HepG2 (cell line): ENCODE results near the gene CDC14B. TPM values are rescaled to one million over a fixed set of nuclear protein-coding genes. Genes with fewer than 3 reads are reported as not detected.
A peak's percentile ranks its signal among the peaks of the same experiment; 100 is the strongest.

Source experiments
- CREBL2 ChIP-seq: sonication (generic); formaldehyde crosslinking; IDR thresholded peaks from 2 replicates; pipeline ENCODE4 v1.8.1; 2023; ENCODE audit warnings: missing genetic modification reagents, mild to moderate bottlenecking, borderline replicate concordance
- ETV5 ChIP-seq: IDR thresholded peaks from 2 replicates; pipeline ENCODE4 v1.6.1; 2018; ENCODE audit warnings: missing biosample characterization, missing genetic modification reagents, inconsistent platforms, borderline replicate concordance
- GABPB1 ChIP-seq: IDR thresholded peaks from 2 replicates; pipeline ENCODE4 v1.6.1; 2016; ENCODE audit warnings: mild to moderate bottlenecking, missing genetic modification reagents, moderate library complexity, missing compliant biosample characterization
- MAFK ChIP-seq, 2 experiments: IDR thresholded peaks in 1 of 2; conservative IDR thresholded peaks in 1 of 2; 2 replicates each; pipeline ENCODE4 v1.6.1; 2011; ENCODE audit warnings: improper control_type of control experiment in 2 of 2, low read length in 2 of 2
- MAZ ChIP-seq, 2 experiments: sonication (generic) in 1 of 2; formaldehyde crosslinking in 1 of 2; IDR thresholded peaks; 2 replicates each; pipeline versions ENCODE4 v1.5.0 to v1.6.1; 2012 to 2020; ENCODE audit warnings: low read depth in 2 of 2, mild to moderate bottlenecking in 2 of 2, borderline replicate concordance in 1 of 2, improper control_type of control experiment in 1 of 2, low read length in 1 of 2, missing genetic modification reagents in 1 of 2, moderate library complexity in 1 of 2
- SMAD1 ChIP-seq: sonication (generic); formaldehyde crosslinking; IDR thresholded peaks from 2 replicates; pipeline ENCODE4 v1.4.0; 2020; ENCODE audit warnings: missing genetic modification reagents, low read depth, mild to moderate bottlenecking, borderline replicate concordance
- ZFP36L1 ChIP-seq: sonication (generic); formaldehyde crosslinking; IDR thresholded peaks from 2 replicates; pipeline ENCODE4 v1.8.0; 2022; ENCODE audit warnings: mild to moderate bottlenecking, missing genetic modification reagents, moderate library complexity
- ZFP41 ChIP-seq: sonication (generic); formaldehyde crosslinking; IDR thresholded peaks from 2 replicates; pipeline ENCODE4 v1.4.0; 2020; ENCODE audit warnings: mild to moderate bottlenecking, missing genetic modification reagents, borderline replicate concordance
- ZNF207 ChIP-seq: fragments of 450-650 bp; IDR thresholded peaks from 2 replicates; pipeline ENCODE4 v1.6.1; 2016; ENCODE audit warnings: antibody characterized with exemption, borderline replicate concordance
- ZNF550 ChIP-seq: sonication (generic); formaldehyde crosslinking; IDR thresholded peaks from 2 replicates; pipeline ENCODE4 v1.4.0; 2020; ENCODE audit warnings: mild to moderate bottlenecking, missing genetic modification reagents, borderline replicate concordance
- ZNF713 ChIP-seq: sonication (generic); formaldehyde crosslinking; IDR thresholded peaks from 2 replicates; pipeline ENCODE4 v1.4.0; 2020; ENCODE audit warnings: mild to moderate bottlenecking, missing genetic modification reagents
- ZNF768 ChIP-seq: sonication (generic); formaldehyde crosslinking; IDR thresholded peaks from 2 replicates; pipeline ENCODE4 v1.4.0; 2020; ENCODE audit warnings: missing genetic modification reagents
- polyA plus RNA-seq, 8 experiments: library from polyadenylated mRNA; depleted of rRNA in 3 of 8; stranded (reverse) in 7 of 8; unstranded in 1 of 8; fragments of >200 nt; fragmentation: Illumina TruSeq in 4 of 8; extraction: Trizol in 4 of 8; gene quantifications; 2 replicates each; pipeline versions ENCODE4 v1.2.1 to v1.2.3, GENCODE V29; 2011 to 2016; ENCODE audit warnings: low read depth in 4 of 8, missing spikeins in 1 of 8, mixed read lengths in 1 of 8; ENCODE audit not compliant: insufficient read depth in 1 of 8
- total RNA-seq, 5 experiments: library from RNA; depleted of rRNA; stranded (reverse); fragments of >200 nt; fragmentation: Illumina TruSeq; extraction: Trizol; gene quantifications; 2 replicates each; pipeline ENCODE4 v1.2.3, GENCODE V29; 2016; ENCODE audit warnings: low read depth in 1 of 5

The CDC14B gene
- total and polyA plus RNA-seq, 2 of the 13 experiments (the other 11 are each of a cell fraction or from before 2014, with no cell fraction given) = 25.8 to 33.3 TPM

- TF ChIP-seq ZFP41 (CRISPR knock-in tag) (no peak), ETV5 (0 out of 2 replicates have a peak, but pooled peaks have one; percentile 46), CREBL2 (no peak; the same call in 1 of the 2 replicates), ZNF207 (no peak), ZNF768 (CRISPR knock-in tag) (peak; percentile 35; the same call in 1 of the 2 replicates), GABPB1 (CRISPR knock-in tag) (peak; percentile 87), SMAD1 (CRISPR knock-in tag) (peak; percentile 86; the same call in 1 of the 2 replicates), MAZ (IDR thresholded peaks at IDR 0.05; ENCODE audit: borderline replicate concordance, low read depth, low read length) (peak; percentile 83), MAZ (CRISPR knock-in tag; IDR thresholded peaks at IDR 0.05; ENCODE audit: low read depth) (peak; percentile 73), ZNF550 (no peak), ZFP36L1 (CRISPR knock-in tag) (no peak), MAFK (conservative IDR thresholded peaks at IDR 0.05 in 1 of 2, IDR thresholded peaks at IDR 0.05 in 1 of 2; ENCODE audit: low read length in 2 of 2) (no peak), ZNF713 (CRISPR knock-in tag) (no peak)
These were observed 53.0 kb downstream of the CDC14B start (continued) for GRCh38 chr9:96566498-96567202.
